Suprapubic skin (tissue), 4 donors: ENCODE measurements around the gene NFIA. TPM values are rescaled to one million over a fixed set of nuclear protein-coding genes. Genes with fewer than 3 reads are reported as not detected.

ENCODE experiments used
- DNase-seq, 2 donors: peaks; one replicate each; pipeline ENCODE4 v3.0.0-alpha.2; 2019; ENCODE audit warnings: low spot score in 2 of 2
- H3K27ac ChIP-seq: fragments of 200-600 bp; sonication (generic); one replicate; pipeline ENCODE4 v1.5.1; 2019
- H3K27me3 ChIP-seq: fragments of 200-600 bp; sonication (generic); one replicate; pipeline ENCODE4 v1.5.1; 2019
- H3K36me3 ChIP-seq: fragments of 200-600 bp; sonication (generic); one replicate; pipeline ENCODE4 v1.5.1; 2019
- H3K4me1 ChIP-seq: fragments of 200-600 bp; sonication (generic); one replicate; pipeline ENCODE4 v1.5.1; 2019
- H3K4me3 ChIP-seq: fragments of 200-600 bp; sonication (generic); one replicate; pipeline ENCODE4 v1.5.1; 2019; ENCODE audit warnings: mild to moderate bottlenecking
- H3K9me3 ChIP-seq: fragments of 200-600 bp; sonication (generic); one replicate; pipeline ENCODE4 v1.5.1; 2019
- EP300 ChIP-seq: sonication (generic); formaldehyde crosslinking; IDR thresholded peaks from one replicate; pipeline ENCODE4 v1.6.1; 2017; ENCODE audit warnings: antibody characterized with exemption
- POLR2A ChIP-seq, 2 donors: fragments of 450-650 bp; IDR thresholded peaks; one replicate each; pipeline ENCODE4 v1.6.1; 2017; ENCODE audit warnings: antibody characterized with exemption in 2 of 2, mild to moderate bottlenecking in 2 of 2, moderate library complexity in 2 of 2
- POLR2AphosphoS5 ChIP-seq, 3 donors: sonication (generic); formaldehyde crosslinking; IDR thresholded peaks; one replicate each; pipeline ENCODE4 v1.6.1; 2017; ENCODE audit warnings: antibody characterized with exemption in 3 of 3
- WGBS: methylation state at CpG from one replicate; pipeline ENCODE4 v1.1.5; 2018; 5-methylcytosine and 5-hydroxymethylcytosine counted together
- total RNA-seq, 4 donors: library from RNA; depleted of rRNA; stranded (reverse); fragments of >200 nt; gene quantifications; one replicate each; pipeline ENCODE4 v1.1.0, GENCODE V29; 2016
- TF ChIP-seq, protein P1 (sequence below), 2 donors: fragments of 200-600 bp in 1 of 2; fragments of 450-650 bp in 1 of 2; sonication (generic) in 1 of 2; IDR thresholded peaks; one replicate each; pipeline ENCODE4 v1.5.1; 2016 to 2019; ENCODE audit warnings: antibody characterized with exemption in 2 of 2, mild to moderate bottlenecking in 1 of 2, moderate library complexity in 1 of 2

NFIA gene
- total RNA-seq, 4 donors from 2014 or later: 30.1 to 54.2 (median 48.2) TPM

GRCh38 chr1:61169634-61170033 is 87.3 kb downstream of the NFIA start:
- Histone ChIP-seq H3K36me3 (no peaks in the 10 kb centered on the region), H3K4me1 (peaks cover 54% of the 10 kb centered on the region), H3K27me3 (no peaks in the 10 kb centered on the region), H3K9me3 (no peaks in the 10 kb centered on the region), H3K4me3 (no peak overlapping the region), H3K27ac (peak overlapping the region; percentile 36)
- WGBS: 93% methylated on average over 3 of the region's 3 CpGs
- no peak for DNase-seq
- no peak for TF ChIP-seq POLR2A (IDR thresholded peaks at IDR 0.05)
- TF ChIP-seq, protein P1, sequence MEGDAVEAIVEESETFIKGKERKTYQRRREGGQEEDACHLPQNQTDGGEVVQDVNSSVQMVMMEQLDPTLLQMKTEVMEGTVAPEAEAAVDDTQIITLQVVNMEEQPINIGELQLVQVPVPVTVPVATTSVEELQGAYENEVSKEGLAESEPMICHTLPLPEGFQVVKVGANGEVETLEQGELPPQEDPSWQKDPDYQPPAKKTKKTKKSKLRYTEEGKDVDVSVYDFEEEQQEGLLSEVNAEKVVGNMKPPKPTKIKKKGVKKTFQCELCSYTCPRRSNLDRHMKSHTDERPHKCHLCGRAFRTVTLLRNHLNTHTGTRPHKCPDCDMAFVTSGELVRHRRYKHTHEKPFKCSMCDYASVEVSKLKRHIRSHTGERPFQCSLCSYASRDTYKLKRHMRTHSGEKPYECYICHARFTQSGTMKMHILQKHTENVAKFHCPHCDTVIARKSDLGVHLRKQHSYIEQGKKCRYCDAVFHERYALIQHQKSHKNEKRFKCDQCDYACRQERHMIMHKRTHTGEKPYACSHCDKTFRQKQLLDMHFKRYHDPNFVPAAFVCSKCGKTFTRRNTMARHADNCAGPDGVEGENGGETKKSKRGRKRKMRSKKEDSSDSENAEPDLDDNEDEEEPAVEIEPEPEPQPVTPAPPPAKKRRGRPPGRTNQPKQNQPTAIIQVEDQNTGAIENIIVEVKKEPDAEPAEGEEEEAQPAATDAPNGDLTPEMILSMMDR (IDR thresholded peaks at IDR 0.05): no peak
- no peak for TF ChIP-seq POLR2AphosphoS5 (IDR thresholded peaks at IDR 0.05)
- TF ChIP-seq EP300: no peak

DNA sequence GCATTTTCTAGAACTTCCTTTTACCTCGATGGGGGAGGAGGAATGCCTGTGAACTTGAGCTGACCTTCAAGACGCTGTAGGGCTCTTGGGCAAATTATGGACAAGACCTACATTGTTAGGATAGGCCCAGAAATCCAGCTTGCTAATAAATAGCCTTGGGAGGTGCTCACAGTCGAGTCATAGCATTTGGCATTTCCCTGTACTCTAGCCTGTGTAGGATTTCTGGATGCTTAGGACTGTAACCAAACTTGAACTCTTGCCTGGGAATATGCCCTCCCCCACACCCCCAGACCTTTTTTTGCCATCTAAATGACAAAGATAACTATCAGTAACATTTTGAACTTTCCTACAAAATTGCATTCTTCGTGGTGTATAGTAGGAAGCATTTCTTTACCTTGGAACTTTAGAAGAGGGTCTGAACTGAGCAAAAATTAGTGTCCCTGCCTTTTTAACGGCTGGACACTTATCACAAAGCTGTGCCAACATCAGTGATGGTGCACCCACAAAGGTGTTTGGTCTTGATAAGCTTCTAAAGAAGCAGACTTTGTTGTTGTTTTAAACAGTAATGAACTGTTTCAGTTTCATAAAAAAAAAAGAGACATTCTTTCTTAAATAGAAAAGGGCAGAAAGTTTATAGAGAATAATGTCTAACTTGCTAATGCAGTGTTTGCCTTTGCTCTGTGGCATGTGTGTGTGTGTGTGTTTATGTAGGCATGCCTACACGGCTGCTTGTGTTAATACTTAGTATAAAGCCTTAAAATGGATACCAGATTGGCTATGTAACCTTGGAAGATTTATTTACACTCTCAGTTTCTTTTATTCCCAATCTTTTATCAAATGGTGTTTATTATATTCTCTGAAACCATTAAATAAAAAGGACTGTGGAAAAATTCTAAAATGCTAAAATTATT is 88.2 kb downstream of the NFIA start:
- no peak for DNase-seq
- no peak overlapping the region for H3K4me3 ChIP-seq
- peak overlapping the region; percentile 28 for H3K27ac ChIP-seq
- H3K36me3 ChIP-seq: no peaks in the 10 kb centered on the region
- WGBS: 41% methylated on average over 6 of the region's 6 CpGs
- H3K9me3 ChIP-seq: no peaks in the 10 kb centered on the region
- peaks cover 54% of the 10 kb centered on the region for H3K4me1 ChIP-seq
- no peaks in the 10 kb centered on the region for H3K27me3 ChIP-seq
- TF ChIP-seq POLR2AphosphoS5 (IDR thresholded peaks at IDR 0.05) (no peak), POLR2A (IDR thresholded peaks at IDR 0.05) (no peak), EP300 (no peak)
- TF ChIP-seq, protein P1 (IDR thresholded peaks at IDR 0.05): no peak

DNA sequence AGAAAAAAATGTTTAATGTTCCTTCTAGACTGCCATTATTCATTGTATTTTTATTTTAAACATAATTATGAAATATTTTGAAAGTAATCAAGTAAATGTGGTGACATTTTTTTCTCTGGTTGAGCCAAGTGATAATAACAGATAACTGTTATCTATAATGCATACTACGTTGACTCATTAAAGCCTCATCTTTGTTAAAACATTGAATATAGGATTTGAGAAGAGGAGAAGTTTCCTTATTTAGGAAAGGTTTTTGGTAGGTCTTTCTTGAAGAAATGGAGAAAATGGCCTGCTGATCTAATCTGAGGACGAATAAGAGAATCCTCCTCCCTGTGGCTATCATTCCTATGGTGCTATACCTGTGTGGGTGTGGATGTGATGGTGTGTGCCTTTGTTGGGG is 89.0 kb downstream of the NFIA start:
- Histone ChIP-seq H3K4me1 (peaks cover 54% of the 10 kb centered on the region), H3K27ac (no peak overlapping the region)
- 64% methylated on average over 2 of the region's 2 CpGs for WGBS

GRCh38 chr1:61171974-61172373 is 89.6 kb downstream of the NFIA start:
- Histone ChIP-seq H3K4me3 (no peak overlapping the region), H3K4me1 (peaks cover 54% of the 10 kb centered on the region), H3K36me3 (no peaks in the 10 kb centered on the region), H3K27ac (peak overlapping the region; percentile 24), H3K27me3 (no peaks in the 10 kb centered on the region), H3K9me3 (no peaks in the 10 kb centered on the region)
- TF ChIP-seq, protein P1 (IDR thresholded peaks at IDR 0.05): no peak
- TF ChIP-seq POLR2A (IDR thresholded peaks at IDR 0.05) (no peak), POLR2AphosphoS5 (IDR thresholded peaks at IDR 0.05) (no peak), EP300 (no peak)
- no peak for DNase-seq
- 28% methylated on average over 4 of the region's 4 CpGs for WGBS

More for the DNA sequence above, 89.0 kb downstream of the NFIA start:
- H3K9me3 ChIP-seq: no peaks in the 10 kb centered on the region
- H3K27me3 ChIP-seq: no peaks in the 10 kb centered on the region
- H3K36me3 ChIP-seq: no peaks in the 10 kb centered on the region
- TF ChIP-seq EP300: no peak
- TF ChIP-seq, protein P1 (IDR thresholded peaks at IDR 0.05): no peak
- no peak for TF ChIP-seq POLR2A (IDR thresholded peaks at IDR 0.05)
- TF ChIP-seq POLR2AphosphoS5 (IDR thresholded peaks at IDR 0.05): no peak
- no peak for DNase-seq
- no peak overlapping the region for H3K4me3 ChIP-seq

- H3K9me3 ChIP-seq: no peaks in the 10 kb centered on the region
- no peak overlapping the region for H3K4me3 ChIP-seq
- H3K27me3 ChIP-seq: no peaks in the 10 kb centered on the region
- H3K27ac ChIP-seq: peak overlapping the region; percentile 30
- TF ChIP-seq, protein P1 (IDR thresholded peaks at IDR 0.05): no peak
- no peak for DNase-seq
- 75% methylated on average over 6 of the region's 6 CpGs for WGBS
- H3K4me1 ChIP-seq: peaks cover 49% of the 10 kb centered on the region
- no peaks in the 10 kb centered on the region for H3K36me3 ChIP-seq
Observed at GRCh38 chr1:61173118-61173517, 90.8 kb downstream of the NFIA start.
